GM12864 (cell line): ENCODE measurements around the gene MEF2A.
A peak's percentile ranks its signal among the peaks of the same experiment; 100 is the strongest.

ENCODE experiments used
- DNase-seq: peaks from one replicate; pipeline ENCODE4 v3.0.0-alpha.2; 2011; ENCODE audit warnings: low read depth
- H3K4me3 ChIP-seq: 2 replicates; pipeline ENCODE4 v1.5.1; 2011; ENCODE audit warnings: mild to moderate bottlenecking, low read depth, low read length, control low read depth
- CTCF ChIP-seq: IDR thresholded peaks from 2 replicates; pipeline ENCODE4 v1.5.1; 2011; ENCODE audit warnings: low read depth, mild to moderate bottlenecking, moderate library complexity, low read length, control low read depth, inconsistent platforms; ENCODE audit errors: missing control alignments

Gene MEF2A

GRCh38 chr15:99735868-99736267 lies 170.1 kb downstream of the MEF2A start:
- no peak for DNase-seq
- no peak for TF ChIP-seq CTCF
- no peak overlapping the region for H3K4me3 ChIP-seq

GRCh38 chr15:99736702-99737101 lies 170.9 kb downstream of the MEF2A start:
- TF ChIP-seq CTCF, result no peak
- DNase-seq, result no peak
- no peak overlapping the region for H3K4me3 ChIP-seq

- DNase-seq, result no peak
- no peak overlapping the region for H3K4me3 ChIP-seq
- no peak for TF ChIP-seq CTCF
These were observed 172.4 kb downstream of the MEF2A start for GRCh38 chr15:99738021-99738847.

- H3K4me3 ChIP-seq, result no peak overlapping the region
- no peak for TF ChIP-seq CTCF
- no peak for DNase-seq
These were observed 176.1 kb downstream of the MEF2A start for GRCh38 chr15:99741835-99742234.

GRCh38 chr15:99744142-99744541 lies 178.4 kb downstream of the MEF2A start:
- no peak for DNase-seq
- TF ChIP-seq CTCF, result peak; percentile 3
- no peak overlapping the region for H3K4me3 ChIP-seq

- no peak for TF ChIP-seq CTCF
- no peak overlapping the region for H3K4me3 ChIP-seq
- DNase-seq, result no peak
These were observed 179.7 kb downstream of the MEF2A start for GRCh38 chr15:99745370-99746086.
